IPS DF 6.9 (cell line): Measurements from ENCODE around the gene PPP2R2D.

Experiments
- DNase-seq: peaks from one replicate; pipeline ENCODE4 v3.0.0-alpha.2; 2013; ENCODE audit warnings: low read depth, low spot score
- H3K27ac ChIP-seq: one replicate; pipeline ENCODE4 v1.5.1; 2013; ENCODE audit warnings: low read length, control low read depth
- H3K27me3 ChIP-seq: 2 replicates; pipeline ENCODE4 v1.6.1; 2013; ENCODE audit warnings: mild to moderate bottlenecking, low read length; ENCODE audit not compliant: control insufficient read depth, insufficient read depth
- H3K36me3 ChIP-seq: 2 replicates; pipeline ENCODE4 v1.6.1; 2013; ENCODE audit warnings: low read length; ENCODE audit not compliant: control insufficient read depth, insufficient read depth
- H3K4me1 ChIP-seq: 2 replicates; pipeline ENCODE4 v1.6.1; 2013; ENCODE audit warnings: low read length; ENCODE audit not compliant: control insufficient read depth, insufficient read depth
- H3K4me3 ChIP-seq: 2 replicates; pipeline ENCODE4 v1.5.1; 2013; ENCODE audit warnings: mild to moderate bottlenecking, low read length
- H3K9me3 ChIP-seq: 2 replicates; pipeline ENCODE4 v1.6.1; 2013; ENCODE audit warnings: low read length, inconsistent platforms; ENCODE audit not compliant: control insufficient read depth, insufficient read depth
- WGBS: extraction: QIAGEN DNeasy Blood & Tissue Kit; methylation state at CpG from one replicate; pipeline ENCODE4 v1.1.7; 2013; ENCODE audit warnings: mixed read lengths, missing lambda C conversion rate; ENCODE audit not compliant: insufficient read length, insufficient coverage; 5-methylcytosine and 5-hydroxymethylcytosine counted together

Gene PPP2R2D

DNA sequence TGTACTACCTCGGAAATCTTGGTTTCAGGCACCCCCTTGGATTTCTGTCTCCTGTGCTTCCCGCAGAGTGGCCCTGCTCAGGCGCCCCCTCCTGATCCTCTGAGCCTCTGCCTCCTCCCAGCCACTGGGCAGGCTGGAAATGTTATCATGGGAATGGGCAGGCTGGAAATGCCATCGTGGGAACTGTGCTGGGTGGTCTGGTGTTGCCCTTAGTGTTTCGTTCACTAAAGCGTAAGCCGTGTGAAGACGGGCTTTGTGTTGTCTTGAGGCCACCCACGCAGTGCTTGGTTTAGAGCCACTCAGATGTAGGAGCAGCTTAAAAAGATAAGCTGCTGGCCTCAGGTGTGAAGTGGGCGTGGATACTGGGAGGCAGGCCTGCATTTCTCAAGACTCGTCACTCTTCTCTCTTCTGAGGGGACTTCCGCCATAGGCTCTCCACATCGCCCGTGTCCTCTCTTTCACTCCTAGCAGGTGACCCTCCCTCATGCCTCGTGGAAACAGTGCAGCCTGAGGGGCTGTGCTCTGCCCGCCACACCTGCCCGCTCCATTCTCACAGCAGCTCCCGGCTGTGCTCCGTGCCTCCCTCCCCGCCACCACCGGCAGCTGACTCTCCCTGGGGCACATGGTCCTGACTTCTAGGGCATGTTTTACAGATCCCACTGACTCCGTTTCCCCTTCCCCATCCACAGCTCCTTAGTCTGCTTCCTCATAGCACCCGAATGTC lies 28.5 kb downstream of the PPP2R2D start:
- Histone ChIP-seq H3K36me3 (no peaks in the 10 kb centered on the region), H3K4me3 (no peak overlapping the region), H3K27ac (no peak overlapping the region), H3K27me3 (no peaks in the 10 kb centered on the region), H3K4me1 (peaks cover 6% of the 10 kb centered on the region; the same call in 1 of the 2 replicates), H3K9me3 (no peaks in the 10 kb centered on the region)
- DNase-seq: no peak
- no CpG with 5 or more reads among the region's 23 CpGs for WGBS

DNA sequence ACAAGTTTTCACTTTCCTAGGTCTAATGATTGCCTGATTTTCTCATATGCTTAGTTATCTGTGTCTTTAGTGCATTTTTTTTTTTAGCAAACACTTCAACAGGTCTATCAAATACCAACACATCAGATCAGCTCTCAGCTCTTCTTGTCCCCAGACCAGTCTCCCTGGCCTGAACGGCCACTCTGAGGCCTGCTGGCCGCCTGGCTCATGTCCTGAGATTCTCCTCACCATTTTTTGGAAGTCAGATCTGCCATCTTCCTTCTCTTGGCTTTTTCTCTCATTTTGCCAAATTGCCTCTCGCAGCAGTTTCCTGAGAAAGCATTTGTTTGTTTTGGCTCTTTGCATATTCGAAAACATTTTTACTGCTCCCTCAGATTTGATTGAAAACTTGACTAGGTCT lies 29.3 kb downstream of the PPP2R2D start:
- Histone ChIP-seq H3K27me3 (no peaks in the 10 kb centered on the region), H3K9me3 (no peaks in the 10 kb centered on the region), H3K27ac (no peak overlapping the region), H3K36me3 (no peaks in the 10 kb centered on the region), H3K4me1 (peaks cover 6% of the 10 kb centered on the region; the same call in 1 of the 2 replicates), H3K4me3 (no peak overlapping the region)
- no peak for DNase-seq
- WGBS: no CpG with 5 or more reads among the region's 4 CpGs

DNA sequence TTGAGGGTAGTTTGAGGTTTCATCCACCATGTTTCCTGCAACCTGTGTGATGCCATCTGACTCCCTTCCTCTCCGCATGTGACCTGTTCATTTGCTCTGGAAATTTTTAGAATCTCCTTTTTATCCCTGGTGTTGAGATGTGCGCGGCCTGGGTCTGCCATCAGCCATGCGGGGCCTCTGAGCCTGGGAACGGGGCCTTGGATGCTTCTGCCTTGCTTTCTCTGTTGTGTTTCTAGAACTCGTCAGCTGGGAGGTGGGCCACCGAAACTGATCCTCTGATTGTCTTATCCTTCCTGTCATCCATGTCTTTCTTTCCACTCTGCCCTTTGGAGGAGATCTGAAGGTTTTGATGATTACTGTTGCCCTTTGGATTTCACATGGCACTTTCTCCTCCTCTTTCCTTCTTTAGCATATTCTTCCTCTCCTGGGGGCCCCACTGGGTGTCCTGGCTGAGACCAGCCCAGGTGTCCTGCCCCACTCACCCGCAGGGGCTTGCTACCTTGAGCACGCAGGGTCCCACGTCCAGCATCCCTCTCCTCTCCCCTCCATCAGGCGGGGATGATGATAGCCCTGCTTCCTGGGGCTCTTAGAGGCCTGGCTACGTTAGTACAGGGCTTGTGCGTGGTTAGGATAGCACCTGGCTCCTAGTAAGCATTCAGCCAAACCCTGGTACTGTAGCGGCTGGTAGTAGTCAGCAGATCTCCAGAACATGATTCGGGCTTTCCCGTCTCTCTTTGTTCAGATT lies 29.9 kb downstream of the PPP2R2D start:
- no peaks in the 10 kb centered on the region for H3K36me3 ChIP-seq
- no peak overlapping the region for H3K27ac ChIP-seq

DNA sequence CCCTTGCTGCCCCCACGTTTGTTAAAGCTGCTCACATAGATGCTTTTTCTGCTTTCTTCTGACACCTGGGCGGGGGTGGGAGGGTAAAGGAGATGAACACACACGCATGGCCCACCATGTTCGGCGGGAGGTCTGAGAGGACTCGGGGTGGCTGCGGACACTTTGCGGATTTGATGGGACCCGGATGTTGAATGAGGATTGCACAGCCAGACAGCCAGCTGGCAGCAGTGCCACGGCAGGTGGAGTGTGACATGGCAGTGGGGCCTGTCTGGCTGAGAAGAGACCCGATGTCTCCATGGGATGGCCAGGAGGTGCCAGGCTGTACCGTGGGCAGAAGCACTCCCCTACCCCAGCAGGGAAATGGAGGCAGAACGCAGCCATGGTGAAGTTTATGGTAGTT lies 31.2 kb downstream of the PPP2R2D start:
- DNase-seq: no peak
- H3K4me1 ChIP-seq: peaks cover 4% of the 10 kb centered on the region; the same call in 1 of the 2 replicates
- no CpG with 5 or more reads among the region's 13 CpGs for WGBS
- no peaks in the 10 kb centered on the region for H3K9me3 ChIP-seq
- no peaks in the 10 kb centered on the region for H3K27me3 ChIP-seq
- H3K4me3 ChIP-seq: no peak overlapping the region
- H3K36me3 ChIP-seq: peaks cover 2% of the 10 kb centered on the region; the same call in 1 of the 2 replicates
- H3K27ac ChIP-seq: no peak overlapping the region

More for the DNA sequence above, 29.9 kb downstream of the PPP2R2D start:
- Histone ChIP-seq H3K27me3 (no peaks in the 10 kb centered on the region), H3K4me3 (no peak overlapping the region), H3K4me1 (peaks cover 6% of the 10 kb centered on the region; the same call in 1 of the 2 replicates), H3K9me3 (no peaks in the 10 kb centered on the region)
- DNase-seq: no peak
- WGBS: no CpG with 5 or more reads among the region's 16 CpGs

DNA sequence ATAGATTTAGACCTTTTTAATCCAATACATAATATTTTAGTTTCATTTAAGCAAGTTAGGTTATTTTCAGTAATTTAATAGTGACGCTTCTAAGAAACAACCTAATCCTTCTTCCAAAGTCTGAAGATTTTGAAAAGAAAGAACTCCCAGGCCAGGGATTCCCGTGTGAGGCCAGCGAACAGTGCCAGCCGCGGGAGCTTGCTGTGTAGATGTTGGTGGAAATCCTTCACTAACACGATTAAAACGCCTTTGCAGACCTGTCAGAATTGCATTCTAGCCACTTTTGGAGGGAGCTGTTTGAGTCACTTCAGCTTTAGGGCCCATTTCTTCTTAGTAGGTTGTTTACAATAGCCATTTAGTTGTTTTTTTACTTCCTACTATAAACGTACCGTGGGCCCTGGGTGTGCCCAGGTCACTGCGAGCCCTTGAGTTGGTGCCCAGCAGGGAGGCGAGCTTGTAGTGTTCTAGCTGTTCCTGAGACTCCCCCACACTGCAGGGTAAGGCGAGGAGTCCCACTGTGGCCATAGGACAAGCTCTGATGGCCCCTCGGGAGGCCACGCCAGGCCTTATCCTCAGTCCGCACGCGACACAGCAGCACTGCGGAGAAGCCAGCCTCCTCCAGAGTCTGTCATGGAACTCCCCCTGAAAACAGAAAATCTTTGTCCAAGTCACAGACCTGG lies 32.3 kb downstream of the PPP2R2D start:
- Histone ChIP-seq H3K9me3 (no peaks in the 10 kb centered on the region), H3K4me1 (peaks cover 4% of the 10 kb centered on the region; the same call in 1 of the 2 replicates), H3K27ac (no peak overlapping the region), H3K27me3 (no peaks in the 10 kb centered on the region), H3K4me3 (no peak overlapping the region), H3K36me3 (peaks cover 6% of the 10 kb centered on the region; the same call in 1 of the 2 replicates)
- DNase-seq: no peak
- WGBS: no CpG with 5 or more reads among the region's 18 CpGs

DNA sequence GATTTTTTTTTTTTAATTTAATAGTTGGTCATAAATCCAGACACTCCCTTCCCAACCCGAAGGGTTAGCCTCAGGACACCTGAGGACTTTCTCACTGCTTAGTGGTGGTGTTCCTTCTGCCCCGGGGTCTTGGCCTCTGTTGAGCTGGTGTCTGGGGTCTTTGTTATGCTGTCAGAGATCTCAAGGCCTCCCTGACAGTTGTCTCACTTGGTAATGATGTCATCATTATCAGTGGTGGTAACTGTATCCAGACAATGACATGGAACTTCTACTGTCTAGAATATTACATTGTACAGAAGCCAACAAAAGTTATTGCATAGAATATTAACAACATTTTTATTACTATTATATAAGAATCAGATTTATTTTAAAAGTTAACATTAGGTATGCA lies 32.9 kb downstream of the PPP2R2D start:
- H3K9me3 ChIP-seq: no peaks in the 10 kb centered on the region
- peaks cover 4% of the 10 kb centered on the region; the same call in 1 of the 2 replicates for H3K4me1 ChIP-seq
- H3K27ac ChIP-seq: no peak overlapping the region
- peaks cover 9% of the 10 kb centered on the region for H3K36me3 ChIP-seq
- no peak overlapping the region for H3K4me3 ChIP-seq
- no CpG with 5 or more reads among the region's 2 CpGs for WGBS
- H3K27me3 ChIP-seq: no peaks in the 10 kb centered on the region
- no peak for DNase-seq

DNA sequence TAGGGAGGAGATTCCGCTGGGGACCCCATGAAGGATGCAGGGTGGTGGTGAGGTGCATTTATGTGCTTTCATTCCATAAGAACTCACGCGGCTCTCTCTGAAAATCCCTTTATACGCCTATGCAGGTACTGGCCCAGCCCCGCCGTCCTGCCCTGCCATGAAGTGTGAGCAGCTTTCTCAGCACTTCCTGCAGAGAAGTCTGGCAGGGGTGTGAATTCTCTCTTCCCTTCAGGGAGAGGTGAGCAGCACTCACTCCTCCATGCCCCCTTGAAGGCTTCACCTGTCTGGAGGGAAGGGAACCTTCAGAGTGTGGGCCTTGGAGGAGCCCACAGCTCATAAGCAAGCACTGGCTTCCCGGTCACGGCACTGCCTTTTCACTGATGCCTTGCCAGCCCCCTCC lies 34.0 kb downstream of the PPP2R2D start:
- Histone ChIP-seq H3K4me1 (peaks cover 2% of the 10 kb centered on the region; the same call in 1 of the 2 replicates), H3K36me3 (peaks cover 12% of the 10 kb centered on the region), H3K4me3 (no peak overlapping the region), H3K27me3 (no peaks in the 10 kb centered on the region), H3K27ac (no peak overlapping the region), H3K9me3 (no peaks in the 10 kb centered on the region)
- no CpG with 5 or more reads among the region's 8 CpGs for WGBS
- DNase-seq: no peak

DNA sequence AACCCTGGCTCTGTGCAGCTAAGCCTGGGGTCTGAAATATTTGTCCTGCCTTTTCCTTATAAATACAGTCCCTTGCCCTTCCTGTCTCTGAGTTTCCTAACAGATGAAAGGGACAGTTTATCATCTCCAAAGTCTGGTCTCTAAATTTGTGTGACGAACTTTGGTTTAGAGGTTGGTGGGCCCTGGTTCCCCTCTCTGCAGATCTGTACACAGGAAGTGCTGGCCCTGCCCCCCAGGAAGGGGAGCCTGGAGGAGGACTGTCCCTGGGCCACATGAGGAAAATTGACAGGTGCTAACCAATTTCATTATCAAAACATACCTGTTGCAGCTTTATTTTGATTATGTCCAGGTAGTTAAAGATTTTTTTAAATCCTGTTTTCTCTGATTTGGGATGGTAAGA lies 34.5 kb downstream of the PPP2R2D start:
- peaks cover 12% of the 10 kb centered on the region for H3K36me3 ChIP-seq
- no peaks in the 10 kb centered on the region for H3K4me1 ChIP-seq
- H3K27ac ChIP-seq: no peak overlapping the region
- no peaks in the 10 kb centered on the region for H3K27me3 ChIP-seq
- DNase-seq: no peak
- H3K4me3 ChIP-seq: no peak overlapping the region
- WGBS: no CpG with 5 or more reads among the region's 1 CpG
- H3K9me3 ChIP-seq: no peaks in the 10 kb centered on the region

DNA sequence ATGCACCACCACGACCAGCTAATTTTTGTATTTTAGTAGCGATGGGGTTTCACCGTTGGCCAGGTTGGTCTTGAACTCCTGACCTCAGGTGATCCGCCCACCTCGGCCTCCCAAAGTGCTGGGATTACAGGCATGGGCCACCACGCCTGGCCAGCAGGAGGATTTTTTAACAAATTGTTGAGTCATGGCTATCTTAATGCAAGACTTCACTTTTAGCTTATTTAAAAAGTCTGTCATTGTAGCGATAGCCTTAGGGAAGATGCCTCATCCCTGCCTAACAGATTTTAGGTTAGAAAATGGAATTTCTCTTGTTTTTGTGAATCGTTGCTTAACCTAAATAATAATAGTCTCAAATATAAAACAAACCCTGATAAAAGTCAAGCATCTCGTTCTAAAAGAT lies 35.5 kb downstream of the PPP2R2D start:
- Histone ChIP-seq H3K27me3 (no peaks in the 10 kb centered on the region), H3K9me3 (no peaks in the 10 kb centered on the region), H3K27ac (no peak overlapping the region), H3K4me3 (no peak overlapping the region), H3K4me1 (no peaks in the 10 kb centered on the region), H3K36me3 (peaks cover 19% of the 10 kb centered on the region)
- WGBS: no CpG with 5 or more reads among the region's 9 CpGs
- no peak for DNase-seq

DNA sequence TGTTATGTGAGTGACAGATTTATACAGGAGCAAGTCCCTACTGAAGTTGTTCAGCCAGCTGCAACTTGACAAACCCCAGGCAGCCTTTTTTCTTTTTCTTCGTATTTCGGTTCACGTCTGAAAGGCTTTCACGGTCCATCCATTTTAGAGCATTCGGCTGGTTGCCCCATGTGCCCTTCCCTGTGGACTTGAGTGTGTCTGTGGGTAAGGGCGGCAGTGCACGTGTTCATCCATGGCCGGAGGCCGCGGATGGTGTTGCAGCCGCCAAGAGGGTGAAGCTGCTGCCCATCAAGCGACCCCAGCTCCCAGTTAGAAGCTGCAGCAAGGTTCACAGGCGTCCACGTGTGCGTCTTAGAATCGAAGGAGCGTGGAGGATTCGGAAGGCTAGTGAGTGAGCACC lies 35.9 kb downstream of the PPP2R2D start:
- H3K4me1 ChIP-seq: no peaks in the 10 kb centered on the region
- no CpG with 5 or more reads among the region's 18 CpGs for WGBS
- no peaks in the 10 kb centered on the region for H3K9me3 ChIP-seq
- H3K27ac ChIP-seq: no peak overlapping the region
- H3K4me3 ChIP-seq: no peak overlapping the region
- DNase-seq: no peak
- H3K36me3 ChIP-seq: peaks cover 19% of the 10 kb centered on the region
- H3K27me3 ChIP-seq: no peaks in the 10 kb centered on the region
